ENCODE results near the gene S100A5.

DNA sequence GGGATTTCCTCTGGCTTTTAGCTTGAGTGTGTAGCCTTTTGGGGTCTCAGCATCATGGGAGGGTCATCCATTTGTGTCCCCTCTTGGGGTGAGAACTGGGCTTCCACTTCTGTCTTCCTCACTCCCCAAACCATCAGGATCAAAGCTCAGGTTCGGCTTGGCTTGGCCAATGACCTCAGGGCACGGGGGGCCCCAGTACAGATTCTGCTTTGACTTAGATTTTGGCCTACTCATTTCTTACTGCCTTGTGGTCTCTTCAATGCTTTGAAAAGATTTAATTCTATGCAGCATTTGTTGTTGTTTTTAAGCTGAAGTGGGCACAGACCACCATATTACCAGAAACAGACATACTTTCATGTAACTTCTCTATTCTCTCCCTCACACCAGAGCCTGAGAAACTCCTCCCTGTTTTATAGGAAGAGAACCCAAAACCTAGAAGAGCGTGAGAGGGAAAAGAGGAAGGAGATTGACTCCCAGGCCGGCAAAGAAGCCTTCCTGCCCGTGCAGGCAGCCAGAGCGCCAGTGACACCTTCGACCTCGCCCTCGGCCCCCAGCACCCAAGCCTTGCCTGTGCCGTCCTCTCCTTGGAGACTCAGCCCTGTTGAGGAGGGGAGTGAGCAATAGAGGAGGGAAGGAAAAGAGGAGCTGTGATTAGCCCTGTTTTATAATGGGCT is 10.2 kb upstream of the S100A5 start:
- TF ChIP-seq BHLHE40 (IDR thresholded peaks at IDR 0.05; ENCODE audit: borderline replicate concordance) (no peak), HDGF (IDR thresholded peaks at IDR 0.05; ENCODE audit: borderline replicate concordance) (no peak), TARDBP (IDR thresholded peaks at IDR 0.05) (no peak), FOXK2 (IDR thresholded peaks at IDR 0.05) (no peak)

All from HEK293T (cell line).